Loucy (cell line): ENCODE results near the gene BLOC1S2.

ENCODE experiments used
- CTCF ChIP-seq: fragments of 200-600 bp; sonication (generic); conservative IDR thresholded peaks from 2 replicates; pipeline ENCODE4 v1.5.1; 2014; ENCODE audit warnings: mild to moderate bottlenecking, antibody characterized with exemption, low read length
- EZH2phosphoT487 ChIP-seq: fragments of 200-600 bp; IDR thresholded peaks from 2 replicates; pipeline ENCODE4 v1.6.1; 2018; ENCODE audit warnings: antibody characterized with exemption, mild to moderate bottlenecking, moderate library complexity, borderline replicate concordance

GRCh38 chr10:100307684-100308083 lies 21.2 kb upstream of the BLOC1S2 start:
- TF ChIP-seq CTCF = no peak
- TF ChIP-seq EZH2phosphoT487 = no peak
